Measurements from ENCODE around the gene VPS4B. TPM values are rescaled to one million over a fixed set of nuclear protein-coding genes. Genes with fewer than 3 reads are reported as not detected.

VPS4B gene
- total RNA-seq, 1 donor from 2014 or later: 44.5 TPM

DNA sequence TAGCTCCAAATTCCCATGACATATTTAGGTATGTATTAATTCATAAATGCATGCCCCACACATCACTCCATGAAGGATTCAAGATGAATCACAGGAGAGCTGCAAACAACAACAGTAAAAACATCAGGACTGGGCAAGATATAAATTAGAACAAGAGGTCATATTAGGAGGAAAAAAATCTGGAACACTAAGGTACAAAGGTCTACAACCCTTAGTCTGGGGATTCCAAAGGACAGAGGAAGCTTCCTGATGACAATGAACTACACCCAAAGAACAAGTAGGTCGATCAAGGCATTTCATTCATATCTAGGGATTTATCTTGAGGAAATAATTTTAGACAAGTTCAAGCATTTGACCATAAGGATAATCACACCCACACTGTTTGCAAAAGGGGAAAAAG lies 14.5 kb downstream of the VPS4B start:
- TF ChIP-seq, protein P1, sequence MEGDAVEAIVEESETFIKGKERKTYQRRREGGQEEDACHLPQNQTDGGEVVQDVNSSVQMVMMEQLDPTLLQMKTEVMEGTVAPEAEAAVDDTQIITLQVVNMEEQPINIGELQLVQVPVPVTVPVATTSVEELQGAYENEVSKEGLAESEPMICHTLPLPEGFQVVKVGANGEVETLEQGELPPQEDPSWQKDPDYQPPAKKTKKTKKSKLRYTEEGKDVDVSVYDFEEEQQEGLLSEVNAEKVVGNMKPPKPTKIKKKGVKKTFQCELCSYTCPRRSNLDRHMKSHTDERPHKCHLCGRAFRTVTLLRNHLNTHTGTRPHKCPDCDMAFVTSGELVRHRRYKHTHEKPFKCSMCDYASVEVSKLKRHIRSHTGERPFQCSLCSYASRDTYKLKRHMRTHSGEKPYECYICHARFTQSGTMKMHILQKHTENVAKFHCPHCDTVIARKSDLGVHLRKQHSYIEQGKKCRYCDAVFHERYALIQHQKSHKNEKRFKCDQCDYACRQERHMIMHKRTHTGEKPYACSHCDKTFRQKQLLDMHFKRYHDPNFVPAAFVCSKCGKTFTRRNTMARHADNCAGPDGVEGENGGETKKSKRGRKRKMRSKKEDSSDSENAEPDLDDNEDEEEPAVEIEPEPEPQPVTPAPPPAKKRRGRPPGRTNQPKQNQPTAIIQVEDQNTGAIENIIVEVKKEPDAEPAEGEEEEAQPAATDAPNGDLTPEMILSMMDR (IDR thresholded peaks at IDR 0.05; ENCODE audit: partially characterized antibody, unreplicated experiment): no peak
- DNase-seq: no peak
- Mint-ChIP-seq H3K36me3 (ENCODE audit: unreplicated experiment) (peaks cover 4% of the 10 kb centered on the region), H3K9me3 (ENCODE audit: unreplicated experiment) (no peaks in the 10 kb centered on the region), H3K4me3 (ENCODE audit: unreplicated experiment) (no peak overlapping the region), H3K27ac (ENCODE audit: unreplicated experiment) (no peak overlapping the region), H3K27me3 (ENCODE audit: unreplicated experiment) (no peaks in the 10 kb centered on the region), H3K4me1 (ENCODE audit: low read depth, unreplicated experiment) (no peaks in the 10 kb centered on the region)

DNA sequence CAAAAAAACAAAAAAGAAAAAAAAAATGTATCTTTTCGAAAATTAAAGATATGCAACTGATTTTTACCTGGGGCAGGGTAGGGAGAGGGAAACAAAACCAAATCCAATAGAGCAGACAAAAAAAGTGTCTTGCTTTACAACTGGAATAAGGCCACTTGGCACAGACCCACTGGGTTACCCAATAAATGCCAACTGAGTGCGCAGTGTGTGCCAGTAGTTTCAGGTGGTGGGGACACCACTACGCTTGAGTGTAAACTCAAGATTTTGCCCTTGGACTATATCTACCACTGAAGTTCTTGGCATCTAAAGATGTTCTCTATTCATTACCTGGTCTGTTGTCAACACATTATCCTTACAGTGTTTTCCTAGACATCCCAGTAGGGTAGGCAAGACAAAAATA lies 16.3 kb downstream of the VPS4B start:
- Mint-ChIP-seq H3K27me3 (ENCODE audit: unreplicated experiment) (no peaks in the 10 kb centered on the region), H3K4me1 (ENCODE audit: low read depth, unreplicated experiment) (no peaks in the 10 kb centered on the region), H3K9me3 (ENCODE audit: unreplicated experiment) (no peaks in the 10 kb centered on the region), H3K4me3 (ENCODE audit: unreplicated experiment) (no peak overlapping the region), H3K27ac (ENCODE audit: unreplicated experiment) (no peak overlapping the region), H3K36me3 (ENCODE audit: unreplicated experiment) (peaks cover 4% of the 10 kb centered on the region)
- TF ChIP-seq, protein P1 (IDR thresholded peaks at IDR 0.05; ENCODE audit: partially characterized antibody, unreplicated experiment): no peak
- DNase-seq: no peak

DNA sequence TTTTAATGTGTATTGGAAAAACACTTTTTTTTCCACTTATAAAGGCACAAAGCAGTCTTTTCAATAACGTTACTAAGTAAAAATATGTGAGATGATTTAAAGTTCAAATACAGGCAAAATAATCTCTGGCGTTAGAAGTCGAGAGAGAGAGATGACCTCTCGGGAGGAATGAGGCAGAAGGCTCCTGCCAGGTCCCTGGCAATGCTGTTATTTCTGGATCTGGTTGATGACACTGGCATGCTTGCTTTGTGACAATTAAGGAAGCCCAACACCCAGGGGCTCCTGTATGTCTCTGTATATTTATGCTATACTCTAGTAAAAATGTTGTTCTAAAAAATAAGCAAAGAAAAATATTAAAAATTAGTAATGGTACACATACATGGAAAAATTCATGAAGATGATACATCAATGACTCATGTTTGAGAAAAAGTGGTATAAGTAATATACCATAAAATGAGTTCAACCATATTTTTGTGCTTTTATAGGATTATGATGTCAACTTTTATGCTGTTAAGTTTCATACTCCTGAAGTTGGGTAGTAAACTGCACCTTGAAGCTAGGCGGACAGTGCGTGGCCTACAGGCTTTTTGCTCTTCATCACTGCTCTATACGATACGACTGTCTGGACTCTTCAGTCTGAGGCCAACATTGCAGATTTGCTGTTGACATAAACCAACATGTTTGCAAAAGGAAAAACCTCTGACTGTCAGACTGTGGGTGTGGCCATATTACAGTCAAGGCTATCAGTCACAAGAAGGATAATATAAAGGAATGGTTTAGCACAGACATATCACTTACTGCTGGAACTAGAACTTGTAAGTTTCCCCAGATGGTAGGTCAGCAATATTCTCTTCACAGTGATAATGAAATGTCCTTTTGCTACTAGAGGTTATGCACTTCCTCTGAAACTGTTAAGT lies 19.8 kb downstream of the VPS4B start:
- Mint-ChIP-seq H3K27me3 (ENCODE audit: unreplicated experiment) (no peaks in the 10 kb centered on the region), H3K9me3 (ENCODE audit: unreplicated experiment) (no peaks in the 10 kb centered on the region), H3K4me1 (ENCODE audit: low read depth, unreplicated experiment) (no peaks in the 10 kb centered on the region), H3K4me3 (ENCODE audit: unreplicated experiment) (no peak overlapping the region), H3K27ac (ENCODE audit: unreplicated experiment) (no peak overlapping the region), H3K36me3 (ENCODE audit: unreplicated experiment) (no peaks in the 10 kb centered on the region)
- DNase-seq: no peak
- TF ChIP-seq, protein P1 (IDR thresholded peaks at IDR 0.05; ENCODE audit: partially characterized antibody, unreplicated experiment): no peak

DNA sequence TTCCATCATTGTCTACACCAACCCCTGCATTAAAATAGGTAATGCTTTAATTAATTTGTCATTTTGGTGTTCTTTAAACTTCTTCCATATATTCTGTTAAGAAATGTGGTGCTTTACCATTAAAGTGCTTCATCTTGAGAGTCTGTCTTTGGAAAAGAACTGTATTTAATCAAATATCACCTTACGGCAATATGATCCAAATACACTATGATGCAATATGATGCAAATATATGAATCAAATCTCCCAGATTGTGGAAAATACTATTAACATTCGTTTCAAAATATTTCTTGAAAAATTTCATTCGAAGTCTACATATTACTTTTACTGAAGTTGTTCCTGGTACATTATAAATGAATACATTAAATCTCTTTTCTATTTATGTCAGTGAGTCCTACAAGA lies 23.0 kb downstream of the VPS4B start:
- no peak for DNase-seq
- H3K27me3 Mint-ChIP-seq (ENCODE audit: unreplicated experiment): no peaks in the 10 kb centered on the region
- H3K27ac Mint-ChIP-seq (ENCODE audit: unreplicated experiment): no peak overlapping the region
- TF ChIP-seq, protein P1 (IDR thresholded peaks at IDR 0.05; ENCODE audit: partially characterized antibody, unreplicated experiment): no peak
- H3K36me3 Mint-ChIP-seq (ENCODE audit: unreplicated experiment): no peaks in the 10 kb centered on the region
- H3K4me3 Mint-ChIP-seq (ENCODE audit: unreplicated experiment): no peak overlapping the region
- H3K4me1 Mint-ChIP-seq (ENCODE audit: low read depth, unreplicated experiment): no peaks in the 10 kb centered on the region
- H3K9me3 Mint-ChIP-seq (ENCODE audit: unreplicated experiment): no peaks in the 10 kb centered on the region

DNA sequence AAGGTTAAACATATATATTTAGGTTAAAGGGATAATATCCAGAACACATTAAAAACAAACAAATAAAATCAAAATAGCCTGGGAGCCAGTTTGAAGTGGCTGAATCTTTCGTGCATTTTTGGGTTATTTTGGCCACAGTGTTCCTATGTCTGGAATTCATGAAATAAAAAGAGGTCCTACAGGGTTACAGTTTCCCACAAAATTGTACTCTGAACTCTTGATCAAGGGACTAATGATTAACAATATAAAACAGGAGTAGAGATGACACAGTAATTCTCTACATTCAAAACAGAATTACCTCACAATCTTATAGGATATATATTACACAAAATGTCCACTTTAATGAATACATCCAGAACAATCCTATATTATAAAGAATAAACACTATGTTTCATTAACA lies 24.9 kb downstream of the VPS4B start:
- H3K27me3 Mint-ChIP-seq (ENCODE audit: unreplicated experiment): no peaks in the 10 kb centered on the region
- H3K4me1 Mint-ChIP-seq (ENCODE audit: low read depth, unreplicated experiment): no peaks in the 10 kb centered on the region
- TF ChIP-seq, protein P1 (IDR thresholded peaks at IDR 0.05; ENCODE audit: partially characterized antibody, unreplicated experiment): no peak
- no peak overlapping the region for H3K4me3 Mint-ChIP-seq (ENCODE audit: unreplicated experiment)
- H3K27ac Mint-ChIP-seq (ENCODE audit: unreplicated experiment): no peak overlapping the region
- no peak for DNase-seq
- no peaks in the 10 kb centered on the region for H3K9me3 Mint-ChIP-seq (ENCODE audit: unreplicated experiment)
- no peaks in the 10 kb centered on the region for H3K36me3 Mint-ChIP-seq (ENCODE audit: unreplicated experiment)

All from glutamatergic neuron (in vitro differentiated cells).